ENCODE measurements around the gene TRIM47.
A peak's percentile ranks its signal among the peaks of the same experiment; 100 is the strongest.
"Not testable (repeated sequence)": the region's sequence is repeated elsewhere in the genome, so short reads cannot be mapped to it uniquely, and the experiment has no call there.

Gene TRIM47

DNA sequence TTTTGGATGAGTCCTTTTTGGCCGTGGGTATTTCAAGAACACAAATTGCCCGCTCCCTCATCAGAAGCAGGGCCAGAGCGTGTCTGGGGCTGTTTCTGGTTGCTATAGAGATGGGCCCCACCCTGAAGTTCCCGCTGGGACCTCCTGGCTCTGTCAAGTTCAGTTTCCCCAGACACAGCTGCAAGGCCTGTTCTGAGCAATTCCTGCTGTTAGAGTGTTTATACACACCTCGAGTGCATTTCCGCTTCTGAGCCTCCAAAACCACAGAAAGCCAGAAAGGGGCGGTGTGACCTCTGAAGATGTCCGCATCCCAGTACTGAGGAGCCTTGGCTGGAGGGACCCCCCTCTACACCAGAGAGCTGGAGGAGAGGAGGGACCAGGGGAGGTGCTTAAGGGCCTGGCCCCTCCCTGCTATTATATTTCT is 13.9 kb downstream of the TRIM47 start:
- Histone ChIP-seq H3K56ac (ENCODE audit: low read length) (no peak overlapping the region), H3K23ac (ENCODE audit: low read length) (no peak overlapping the region)
- no peak for DNase-seq

DNA sequence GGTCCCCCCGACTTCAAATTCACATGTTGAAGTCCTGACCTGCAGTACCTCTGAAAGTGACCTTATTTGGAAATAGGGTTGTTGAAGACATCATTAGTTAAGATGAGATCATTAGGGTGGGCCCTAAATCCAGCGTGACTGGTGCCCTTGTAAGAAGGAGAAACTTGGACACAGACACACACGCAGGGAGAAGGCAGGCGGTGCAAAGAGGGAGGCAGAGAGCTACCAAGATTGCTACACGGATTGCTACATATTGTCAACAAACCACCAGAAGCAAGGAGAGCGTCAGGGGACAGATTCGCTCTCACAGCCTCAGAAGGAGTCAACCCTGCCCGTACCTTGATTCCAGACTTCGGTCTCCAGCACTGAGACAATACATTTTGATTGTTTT is 16.5 kb downstream of the TRIM47 start:
- WGBS (ENCODE audit: extremely low coverage, insufficient coverage, low lambda C conversion rate) = no CpG with 5 or more reads among the region's 9 CpGs
- Histone ChIP-seq H3K36me3 (ENCODE audit: control insufficient read depth, insufficient read depth, low read length) (no peaks in the 10 kb centered on the region), H2BK5ac (ENCODE audit: low read length) (no peak overlapping the region), H3K4me2 (ENCODE audit: low read length) (no peak overlapping the region), H2BK15ac (replicated peaks; ENCODE audit: low read depth) (no peak overlapping the region), H2AK5ac (ENCODE audit: low read length) (no peak overlapping the region), H4K5ac (ENCODE audit: low read length) (no peak overlapping the region), H4K8ac (ENCODE audit: low read depth, low read length) (no peak overlapping the region), H3K27ac (ENCODE audit: low read depth, low read length) (no peak overlapping the region), H3K4me1 (ENCODE audit: control insufficient read depth, low read depth, low read length) (no peaks in the 10 kb centered on the region), H3K27me3 (ENCODE audit: insufficient read depth, low read length, poor library complexity) (no peaks in the 10 kb centered on the region), H3K23ac (ENCODE audit: low read length) (no peak overlapping the region), H3K9ac (ENCODE audit: low read length) (no peak overlapping the region), H3K4me3 (ENCODE audit: low read length) (no peak overlapping the region), H3K18ac (ENCODE audit: low read length) (no peak overlapping the region), H3K4ac (ENCODE audit: low read depth, low read length) (no peak overlapping the region), H2BK120ac (ENCODE audit: low read depth, low read length) (no peak overlapping the region), H3K79me2 (ENCODE audit: control insufficient read depth, insufficient read depth, low read length) (no peaks in the 10 kb centered on the region), H3K79me1 (ENCODE audit: low read length) (no peaks in the 10 kb centered on the region), H3K56ac (ENCODE audit: low read length) (no peak overlapping the region)
- DNase-seq = no peak

More for the DNA sequence above, 13.9 kb downstream of the TRIM47 start:
- Histone ChIP-seq H3K79me2 (ENCODE audit: control insufficient read depth, insufficient read depth, low read length) (no peaks in the 10 kb centered on the region), H3K27ac (ENCODE audit: low read depth, low read length) (no peak overlapping the region), H3K4me2 (ENCODE audit: low read length) (no peak overlapping the region), H3K4me3 (ENCODE audit: low read length) (no peak overlapping the region), H4K8ac (ENCODE audit: low read depth, low read length) (no peak overlapping the region), H3K4ac (ENCODE audit: low read depth, low read length) (no peak overlapping the region), H3K36me3 (ENCODE audit: control insufficient read depth, insufficient read depth, low read length) (no peaks in the 10 kb centered on the region), H3K27me3 (ENCODE audit: insufficient read depth, low read length, poor library complexity) (no peaks in the 10 kb centered on the region), H2BK5ac (ENCODE audit: low read length) (no peak overlapping the region), H3K79me1 (ENCODE audit: low read length) (no peaks in the 10 kb centered on the region), H2BK120ac (ENCODE audit: low read depth, low read length) (no peak overlapping the region), H3K4me1 (ENCODE audit: control insufficient read depth, low read depth, low read length) (no peaks in the 10 kb centered on the region), H2BK15ac (replicated peaks; ENCODE audit: low read depth) (no peak overlapping the region), H3K9ac (ENCODE audit: low read length) (no peak overlapping the region), H4K5ac (ENCODE audit: low read length) (no peak overlapping the region), H2AK5ac (ENCODE audit: low read length) (no peak overlapping the region), H3K18ac (ENCODE audit: low read length) (no peak overlapping the region)
- no CpG with 5 or more reads among the region's 8 CpGs for WGBS (ENCODE audit: extremely low coverage, insufficient coverage, low lambda C conversion rate)

DNA sequence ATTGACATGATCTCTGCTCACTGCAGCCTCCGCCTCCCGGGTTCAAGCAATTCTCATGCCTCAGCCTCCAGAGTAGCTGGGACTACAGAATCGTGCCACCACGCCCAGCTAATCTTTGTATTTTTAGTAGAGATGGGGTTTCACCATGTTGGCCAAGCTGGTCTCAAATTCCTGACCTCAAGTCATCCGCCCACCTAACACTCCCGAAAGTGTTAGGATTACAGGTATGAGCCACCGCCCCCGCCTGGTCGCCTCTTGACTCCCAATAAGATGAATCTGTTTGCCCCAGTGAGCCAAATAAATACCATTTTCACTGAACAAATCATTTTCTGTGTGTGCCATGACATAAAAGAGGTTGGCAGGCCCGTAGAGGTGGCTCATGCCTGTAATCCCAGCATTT is 19.0 kb downstream of the TRIM47 start:
- not testable (repeated sequence) for H3K18ac ChIP-seq (ENCODE audit: low read length); H3K9ac ChIP-seq (ENCODE audit: low read length); H3K23ac ChIP-seq (ENCODE audit: low read length); H4K5ac ChIP-seq (ENCODE audit: low read length); H2AK5ac ChIP-seq (ENCODE audit: low read length); H3K27me3 ChIP-seq (ENCODE audit: insufficient read depth, low read length, poor library complexity); H2BK5ac ChIP-seq (ENCODE audit: low read length); H2BK120ac ChIP-seq (ENCODE audit: low read depth, low read length); H3K4me2 ChIP-seq (ENCODE audit: low read length); DNase-seq; H3K4ac ChIP-seq (ENCODE audit: low read depth, low read length); H3K79me2 ChIP-seq (ENCODE audit: control insufficient read depth, insufficient read depth, low read length); H3K79me1 ChIP-seq (ENCODE audit: low read length); H2BK15ac ChIP-seq (replicated peaks; ENCODE audit: low read depth); H3K4me1 ChIP-seq (ENCODE audit: control insufficient read depth, low read depth, low read length); H3K56ac ChIP-seq (ENCODE audit: low read length); H4K8ac ChIP-seq (ENCODE audit: low read depth, low read length); H3K27ac ChIP-seq (ENCODE audit: low read depth, low read length); H3K36me3 ChIP-seq (ENCODE audit: control insufficient read depth, insufficient read depth, low read length); H3K4me3 ChIP-seq (ENCODE audit: low read length)
- no CpG with 5 or more reads among the region's 10 CpGs for WGBS (ENCODE audit: extremely low coverage, insufficient coverage, low lambda C conversion rate)

DNA sequence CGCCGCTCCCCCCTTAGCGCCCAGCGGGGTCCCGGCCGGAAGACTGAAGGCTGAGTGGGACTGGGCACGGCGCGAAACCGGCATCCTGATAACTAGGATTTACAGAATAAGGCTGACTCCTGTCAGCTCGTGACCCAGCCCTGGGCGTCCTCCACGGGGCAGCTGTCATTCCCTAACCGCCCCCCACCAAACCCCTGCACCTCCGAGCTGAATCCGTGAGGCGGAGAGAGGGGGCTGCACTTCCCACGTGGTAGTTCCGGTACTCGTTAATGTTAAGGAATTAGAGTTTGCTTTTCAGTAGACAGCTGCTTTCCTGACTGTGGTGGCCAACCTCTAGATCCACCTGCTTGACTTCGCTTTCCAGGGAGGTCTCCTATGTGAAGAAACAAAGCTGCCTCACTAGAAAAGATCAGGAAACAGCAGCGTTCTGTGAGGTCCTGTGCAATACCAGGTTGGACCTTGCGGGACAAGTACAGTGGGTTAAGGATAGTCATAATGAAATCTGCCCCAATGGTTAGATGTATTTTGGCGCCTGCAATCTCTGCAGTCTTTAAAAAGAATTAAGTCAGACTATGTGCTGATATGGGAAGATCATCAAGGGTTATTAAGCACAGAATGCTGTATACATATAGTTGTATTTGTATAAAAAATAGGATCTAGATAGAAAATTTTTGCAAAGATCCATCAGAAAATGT is 22.2 kb downstream of the TRIM47 start:
- Histone ChIP-seq H3K56ac (ENCODE audit: low read length) (peak overlapping the region; percentile 97), H3K4me3 (ENCODE audit: low read length) (peak overlapping the region; percentile 95), H4K5ac (ENCODE audit: low read length) (no peak overlapping the region), H3K9ac (ENCODE audit: low read length) (peak overlapping the region; percentile 93), H2BK15ac (replicated peaks; ENCODE audit: low read depth) (no peak overlapping the region), H4K8ac (ENCODE audit: low read depth, low read length) (no peak overlapping the region), H3K27ac (ENCODE audit: low read depth, low read length) (peak overlapping the region; percentile 90), H2BK120ac (ENCODE audit: low read depth, low read length) (no peak overlapping the region), H3K4me2 (ENCODE audit: low read length) (peak overlapping the region; percentile 53), H3K23ac (ENCODE audit: low read length) (no peak overlapping the region), H3K18ac (ENCODE audit: low read length) (peak overlapping the region; percentile 23), H3K27me3 (ENCODE audit: insufficient read depth, low read length, poor library complexity) (no peaks in the 10 kb centered on the region), H2BK5ac (ENCODE audit: low read length) (no peak overlapping the region), H3K79me1 (ENCODE audit: low read length) (peaks cover 4% of the 10 kb centered on the region), H3K36me3 (ENCODE audit: control insufficient read depth, insufficient read depth, low read length) (peaks cover 2% of the 10 kb centered on the region), H3K4ac (ENCODE audit: low read depth, low read length) (no peak overlapping the region), H3K4me1 (ENCODE audit: control insufficient read depth, low read depth, low read length) (peaks cover 3% of the 10 kb centered on the region), H3K79me2 (ENCODE audit: control insufficient read depth, insufficient read depth, low read length) (peaks cover 8% of the 10 kb centered on the region), H2AK5ac (ENCODE audit: low read length) (no peak overlapping the region)
- peak; percentile 53 for DNase-seq
- no CpG with 5 or more reads among the region's 24 CpGs for WGBS (ENCODE audit: extremely low coverage, insufficient coverage, low lambda C conversion rate)

DNA sequence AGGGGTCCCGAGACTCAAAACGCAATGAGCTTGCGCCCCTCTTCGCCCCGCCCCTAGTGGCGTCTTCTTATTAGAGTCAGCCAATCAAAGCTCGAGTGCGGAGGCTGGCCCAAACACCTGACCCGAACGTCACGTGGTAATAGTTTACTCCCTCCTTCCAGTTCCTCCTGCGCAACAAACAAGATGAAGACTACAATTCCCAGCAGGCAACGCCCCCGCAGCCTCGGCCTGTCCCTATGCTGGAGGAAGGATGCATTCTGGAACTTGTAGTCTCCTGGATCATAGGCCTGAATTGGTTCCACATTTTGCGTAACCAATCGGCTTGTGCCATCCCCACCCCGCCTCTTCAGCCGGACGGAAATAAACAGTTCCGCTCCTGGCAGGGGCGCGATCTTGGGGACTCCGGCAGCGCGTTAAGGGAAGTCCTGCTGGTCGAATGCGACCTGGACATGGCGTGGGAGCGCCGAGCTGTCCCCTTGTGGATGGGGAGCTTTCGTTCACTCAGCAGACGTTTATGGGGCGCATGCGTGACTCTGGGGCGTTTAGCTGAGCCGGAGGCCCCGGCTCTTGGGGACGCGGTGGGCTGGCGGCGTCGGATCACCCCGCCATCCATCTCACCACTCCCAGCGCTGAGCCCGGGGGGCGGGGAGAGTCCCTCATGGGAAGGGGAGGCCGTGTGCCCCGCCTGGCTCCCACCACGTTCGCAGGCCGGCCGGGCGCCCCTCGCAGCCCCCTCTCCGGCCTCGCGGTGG is 22.9 kb downstream of the TRIM47 start, which contains the start of gene WBP2:
Gene WBP2, minus strand, starts transcription at position 26 of the 752 bp plus-strand sequence. CDS start 38 bp downstream, outside the sequence.
- Histone ChIP-seq H4K5ac (ENCODE audit: low read length) (no peak within 1 kb of the TSS), H2BK15ac (replicated peaks; ENCODE audit: low read depth) (no peak within 1 kb of the TSS), H3K79me1 (ENCODE audit: low read length) (peaks cover 4% of the 10 kb centered on the region), H3K18ac (ENCODE audit: low read length) (peak within 1 kb of the TSS; percentile 71), H2AK5ac (ENCODE audit: low read length) (peak within 1 kb of the TSS; percentile 20), H3K27me3 (ENCODE audit: insufficient read depth, low read length, poor library complexity) (no peaks in the 10 kb centered on the region), H3K4me1 (ENCODE audit: control insufficient read depth, low read depth, low read length) (peaks cover 3% of the 10 kb centered on the region), H3K4ac (ENCODE audit: low read depth, low read length) (peak within 1 kb of the TSS; percentile 43), H3K79me2 (ENCODE audit: control insufficient read depth, insufficient read depth, low read length) (peaks cover 8% of the 10 kb centered on the region), H3K27ac (ENCODE audit: low read depth, low read length) (peak within 1 kb of the TSS; percentile 90), H3K36me3 (ENCODE audit: control insufficient read depth, insufficient read depth, low read length) (peaks cover 2% of the 10 kb centered on the region), H3K23ac (ENCODE audit: low read length) (no peak within 1 kb of the TSS), H3K4me3 (ENCODE audit: low read length) (peak within 1 kb of the TSS; percentile 95), H2BK5ac (ENCODE audit: low read length) (peak within 1 kb of the TSS; percentile 88), H4K8ac (ENCODE audit: low read depth, low read length) (peak within 1 kb of the TSS; percentile 58), H3K9ac (ENCODE audit: low read length) (peak within 1 kb of the TSS; percentile 93), H3K4me2 (ENCODE audit: low read length) (peak within 1 kb of the TSS; percentile 83), H2BK120ac (ENCODE audit: low read depth, low read length) (no peak within 1 kb of the TSS), H3K56ac (ENCODE audit: low read length) (peak within 1 kb of the TSS; percentile 97)
- no CpG with 5 or more reads among the region's 58 CpGs for WGBS (ENCODE audit: extremely low coverage, insufficient coverage, low lambda C conversion rate)
- peak; percentile 100 for DNase-seq
